HG02981 (cell line): Measurements from ENCODE around the gene CHDH.

Experiments used
- ATAC-seq: cut with Tn5 transposase; IDR thresholded peaks from one replicate; pipeline ENCODE4 v1.9.1; 2021; ENCODE audit warnings: mild to moderate bottlenecking, moderate library complexity; ENCODE audit not compliant: unreplicated experiment

CHDH gene, protein sequence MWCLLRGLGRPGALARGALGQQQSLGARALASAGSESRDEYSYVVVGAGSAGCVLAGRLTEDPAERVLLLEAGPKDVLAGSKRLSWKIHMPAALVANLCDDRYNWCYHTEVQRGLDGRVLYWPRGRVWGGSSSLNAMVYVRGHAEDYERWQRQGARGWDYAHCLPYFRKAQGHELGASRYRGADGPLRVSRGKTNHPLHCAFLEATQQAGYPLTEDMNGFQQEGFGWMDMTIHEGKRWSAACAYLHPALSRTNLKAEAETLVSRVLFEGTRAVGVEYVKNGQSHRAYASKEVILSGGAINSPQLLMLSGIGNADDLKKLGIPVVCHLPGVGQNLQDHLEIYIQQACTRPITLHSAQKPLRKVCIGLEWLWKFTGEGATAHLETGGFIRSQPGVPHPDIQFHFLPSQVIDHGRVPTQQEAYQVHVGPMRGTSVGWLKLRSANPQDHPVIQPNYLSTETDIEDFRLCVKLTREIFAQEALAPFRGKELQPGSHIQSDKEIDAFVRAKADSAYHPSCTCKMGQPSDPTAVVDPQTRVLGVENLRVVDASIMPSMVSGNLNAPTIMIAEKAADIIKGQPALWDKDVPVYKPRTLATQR

DNA sequence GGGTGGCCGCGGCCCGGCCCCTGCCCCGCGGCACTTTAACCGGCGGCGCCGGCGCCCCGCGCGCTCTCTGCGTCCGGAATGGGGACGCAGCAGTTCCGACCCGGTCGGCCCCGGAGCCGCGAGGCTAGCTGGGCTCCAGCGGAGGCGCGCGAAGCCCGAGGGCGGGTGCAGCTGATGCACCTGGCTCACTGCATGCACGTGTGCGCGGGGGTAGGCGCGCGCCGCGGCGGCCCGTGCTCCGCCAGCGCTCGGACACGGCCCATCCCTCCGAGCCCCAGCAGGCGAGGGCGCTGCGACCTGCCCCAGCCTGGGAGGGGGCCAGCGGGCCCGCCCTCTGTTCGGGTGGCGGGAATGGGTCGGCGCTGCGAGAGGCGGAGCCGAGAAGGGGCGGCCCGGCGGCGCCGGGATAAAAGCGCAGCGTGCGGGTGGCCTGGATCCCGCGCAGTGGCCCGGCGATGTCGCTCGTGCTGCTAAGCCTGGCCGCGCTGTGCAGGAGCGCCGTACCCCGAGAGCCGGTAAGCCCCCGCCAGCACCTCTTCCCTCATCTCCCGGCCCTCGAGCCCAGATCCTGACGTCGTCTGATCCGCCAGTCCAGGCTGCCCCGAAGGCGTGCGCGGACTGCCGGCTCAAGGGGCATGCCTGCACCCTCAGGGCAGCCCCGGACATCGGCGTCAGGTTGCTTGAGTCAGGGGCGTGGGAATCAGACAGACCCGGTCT, at the start of gene CHDH, which contains the start of gene IL17RB:
Gene CHDH, minus strand, starts transcription at position 286 of the 717 bp plus-strand sequence. CDS start 22,411 bp downstream, outside the sequence.
Gene IL17RB, plus strand, starts transcription at position 435 of the 717 bp plus-strand sequence. Its CDS starts 21 bp downstream, at position 456.
- peak; percentile 35 for ATAC-seq

DNA sequence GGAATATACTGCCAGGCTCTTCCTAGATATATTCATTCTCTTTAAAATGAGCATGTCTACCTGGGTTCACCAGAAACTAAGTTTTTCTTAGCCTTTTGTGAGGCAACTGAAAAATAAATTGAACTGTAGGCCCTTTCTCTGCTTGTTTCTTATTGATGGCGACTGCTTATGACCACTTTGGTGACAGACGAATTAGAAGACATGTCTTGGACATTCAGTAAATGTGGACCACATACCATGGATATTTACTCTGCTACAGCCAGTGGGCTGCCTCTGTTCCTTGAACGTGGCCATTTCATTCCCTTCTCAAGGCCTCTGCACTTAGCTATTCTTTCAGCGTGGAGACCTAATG, 46.0 kb upstream of the CHDH start:
- ATAC-seq, result no peak

DNA sequence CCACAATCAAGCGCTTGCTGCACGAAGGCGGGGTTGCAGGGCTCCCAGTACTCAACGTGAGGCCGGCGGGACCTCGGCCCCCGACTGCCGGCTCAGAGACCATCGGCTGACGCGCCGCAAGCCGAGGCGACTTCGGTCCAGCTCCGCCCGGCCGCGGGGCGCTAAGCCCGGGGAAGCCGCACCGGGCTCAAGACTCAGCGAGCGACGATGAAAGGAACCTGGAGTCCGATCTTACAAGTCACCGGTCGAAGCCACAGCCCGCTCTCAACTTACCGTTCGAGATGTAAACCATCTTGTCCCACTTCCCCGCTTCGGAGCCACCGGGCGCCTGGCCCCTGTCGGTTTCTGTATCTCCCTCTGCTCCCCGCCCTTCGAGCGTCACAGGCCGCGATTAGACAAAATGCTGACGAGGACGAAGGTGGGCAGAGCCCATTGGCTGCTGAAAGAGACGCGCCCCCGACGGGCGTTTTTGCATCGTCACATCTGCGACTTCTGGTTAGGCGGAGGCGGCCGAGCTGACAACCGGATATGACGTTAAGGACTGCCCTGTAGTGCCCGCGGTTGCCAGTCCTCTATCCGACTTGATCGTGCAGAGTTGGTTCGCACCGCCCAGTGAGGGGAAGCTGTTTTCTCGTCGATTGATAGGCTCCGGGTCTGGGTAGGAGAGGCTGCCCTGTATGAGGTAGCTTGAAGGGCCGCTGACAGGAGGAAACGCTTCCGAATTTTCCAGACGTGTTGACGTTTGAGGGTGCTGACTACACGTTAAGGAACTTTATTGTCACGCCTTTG, 45.5 kb upstream of the CHDH start, which contains the start of gene SELENOK:
Gene SELENOK, minus strand, starts transcription at position 363 of the 789 bp plus-strand sequence.
- peak; percentile 95 for ATAC-seq

DNA sequence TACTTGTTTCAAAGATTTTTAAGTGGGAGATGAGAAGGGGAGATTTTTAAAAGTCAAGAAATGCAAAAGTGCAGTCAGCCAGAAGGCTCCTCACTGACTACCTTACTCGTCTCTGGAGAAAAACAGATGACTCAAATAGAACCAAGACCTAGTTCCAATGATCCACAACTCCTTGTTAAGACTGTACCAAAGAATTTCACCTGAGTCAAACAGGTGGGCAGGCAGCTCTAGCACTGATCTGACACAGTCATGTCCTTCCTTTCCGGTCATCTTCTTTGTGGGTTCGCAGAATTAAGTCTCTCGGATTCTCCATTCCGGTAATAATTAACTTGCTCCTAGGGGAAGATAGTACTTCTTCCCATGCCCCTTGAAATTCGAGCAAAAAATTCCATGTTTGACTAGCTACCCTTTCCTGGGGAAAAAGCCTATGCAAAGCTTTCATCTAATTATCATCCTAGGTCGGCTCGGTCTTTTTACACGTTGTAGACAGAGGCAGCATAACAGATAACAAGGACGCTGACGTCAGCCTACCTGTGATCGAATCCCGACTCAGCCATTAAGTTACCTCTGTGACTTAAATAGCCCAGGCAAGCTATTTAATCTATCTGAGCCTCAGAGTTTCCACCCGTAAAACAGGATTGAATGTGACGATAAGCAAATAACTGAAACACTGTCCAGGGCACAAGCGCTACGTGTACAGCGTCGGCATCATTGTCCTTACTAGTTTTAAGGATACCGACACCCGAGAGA, 44.7 kb upstream of the CHDH start:
- ATAC-seq, result no peak

DNA sequence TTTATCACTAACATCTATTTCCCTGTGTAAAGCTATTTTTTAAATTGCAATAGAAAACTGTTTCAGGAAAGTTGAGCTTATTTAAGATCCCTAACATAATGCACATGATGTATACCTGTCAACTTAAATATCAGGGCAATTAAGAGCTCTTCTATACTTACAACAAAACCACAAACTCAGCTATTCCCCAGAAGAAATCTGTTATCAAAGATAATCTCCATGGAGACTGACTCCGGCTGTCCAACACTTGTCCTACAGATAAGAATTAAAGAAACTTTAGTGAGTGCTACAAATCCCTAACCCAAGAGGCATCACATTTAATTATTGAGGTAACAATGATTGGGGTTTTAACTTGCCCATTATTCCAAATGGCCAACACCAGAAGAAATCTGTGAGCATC, 42.0 kb upstream of the CHDH start:
- no peak for ATAC-seq

DNA sequence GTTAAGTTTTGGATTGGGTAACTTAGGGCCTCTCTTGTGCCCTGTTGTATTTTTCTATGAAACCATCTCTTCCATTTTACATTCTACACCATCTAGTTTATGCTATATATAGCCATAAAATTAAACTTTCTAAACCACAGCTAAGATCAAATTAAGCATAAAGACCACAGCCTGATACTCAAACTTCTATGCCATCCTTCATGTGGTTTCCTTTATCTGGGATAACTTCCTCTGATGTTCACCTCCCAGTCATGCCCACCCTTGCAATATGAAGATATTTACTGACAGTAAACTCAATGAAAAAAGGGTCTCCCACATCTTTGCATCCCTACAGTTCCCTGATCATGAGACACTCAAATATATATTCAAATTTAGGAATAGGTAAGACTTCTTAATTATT, 41.2 kb upstream of the CHDH start:
- ATAC-seq, result no peak

DNA sequence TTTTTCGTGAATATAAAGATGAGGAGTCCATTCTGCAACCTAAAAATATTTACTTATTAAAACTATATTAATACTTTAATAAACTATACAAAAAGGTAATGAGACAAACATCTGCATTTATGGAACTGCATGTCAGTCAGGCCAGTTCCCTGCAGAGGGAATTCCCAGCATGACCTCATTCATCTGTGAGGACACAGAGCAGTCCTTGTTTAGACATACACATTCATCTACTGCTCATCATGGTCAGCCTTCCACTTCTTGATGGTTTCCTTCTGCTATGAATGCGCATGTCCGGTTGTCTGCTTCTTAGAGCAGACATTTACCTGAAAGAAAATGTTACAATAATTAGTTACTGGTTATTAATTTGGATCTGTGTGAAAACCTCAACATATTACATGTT, 39.0 kb upstream of the CHDH start:
- ATAC-seq, result peak; percentile 36

DNA sequence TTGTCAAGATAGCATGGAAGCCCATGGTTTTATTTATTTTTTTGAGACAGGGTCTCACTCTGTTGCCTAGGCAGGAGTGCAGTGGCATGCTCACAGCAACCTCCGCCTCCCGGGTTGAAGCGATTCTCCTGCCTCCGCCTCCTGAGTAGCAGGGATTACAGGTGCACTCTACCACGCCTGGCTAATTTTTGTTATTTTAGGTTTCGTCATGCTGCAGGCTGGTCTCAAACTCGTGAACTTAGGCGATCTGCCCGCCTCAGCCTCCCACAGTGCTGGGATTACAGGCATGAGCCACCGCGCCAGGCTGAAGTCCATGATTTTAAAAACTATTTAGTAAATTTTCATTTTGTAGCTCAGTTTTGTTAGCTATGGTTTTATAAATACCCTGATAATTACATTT, 38.4 kb upstream of the CHDH start:
- ATAC-seq, result no peak

DNA sequence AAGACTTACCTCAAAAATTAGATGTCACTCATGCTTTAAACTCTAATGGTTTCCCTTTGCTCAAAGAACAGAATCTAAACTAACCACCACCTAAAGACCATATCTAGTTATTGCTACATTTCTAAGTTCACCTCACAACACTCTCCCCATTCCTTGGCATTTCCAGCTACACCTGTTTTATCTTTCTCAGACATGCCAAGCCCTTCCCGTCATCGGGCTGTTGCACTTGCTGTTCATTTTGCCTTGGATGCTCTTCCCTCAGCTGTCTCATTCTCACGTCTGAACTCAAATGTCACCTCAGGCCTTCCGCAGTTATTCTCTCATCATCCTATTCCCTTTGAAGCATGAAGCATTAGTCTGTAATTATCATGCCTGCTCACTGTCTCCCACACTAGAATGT, 36.8 kb upstream of the CHDH start:
- ATAC-seq, result no peak

DNA sequence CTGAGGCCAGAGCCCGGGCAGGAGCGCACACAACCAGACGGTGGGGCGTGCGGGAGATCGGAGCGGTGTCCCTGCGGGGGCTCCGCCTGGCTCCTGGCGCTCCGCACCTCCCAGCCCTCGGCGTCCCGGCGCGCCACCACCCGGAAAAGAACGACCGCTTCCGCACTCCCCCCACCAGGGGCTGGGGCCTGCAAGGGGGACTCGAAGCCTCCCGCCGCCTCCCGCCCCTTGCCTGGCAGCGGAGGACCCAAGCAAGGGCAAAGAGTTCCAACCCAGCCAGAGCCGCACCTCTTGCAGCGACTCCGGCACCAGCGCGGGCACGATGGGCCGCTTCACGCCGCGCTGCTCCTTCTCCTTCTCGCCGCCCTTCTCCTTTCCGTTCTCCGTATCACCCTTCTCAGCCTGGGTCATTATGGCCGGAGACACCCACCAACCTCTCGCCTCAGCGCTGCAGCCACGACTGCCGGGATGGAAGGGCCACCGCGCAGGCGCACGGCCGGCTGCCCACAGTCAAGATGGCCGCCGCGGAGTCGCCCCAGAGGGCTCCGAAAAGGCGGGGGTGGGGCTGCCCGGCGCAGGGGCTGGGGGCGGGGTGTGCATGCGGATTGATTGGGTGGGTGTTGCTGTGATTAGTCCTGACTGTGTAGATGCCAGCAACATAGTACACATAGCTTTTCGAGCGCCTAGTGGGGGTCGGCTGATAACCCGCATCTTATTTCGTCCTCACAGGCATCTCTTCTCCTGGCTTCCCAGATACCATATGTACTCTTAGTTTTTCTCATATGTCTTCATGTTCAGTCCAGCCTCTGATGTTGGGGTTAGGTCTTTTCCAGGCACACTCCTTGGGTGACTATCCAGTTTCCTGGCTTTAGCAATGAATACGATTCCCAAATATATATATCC, 35.7 kb upstream of the CHDH start, which contains the start of gene ACTR8:
Gene ACTR8, minus strand, starts transcription at position 462 of the 903 bp plus-strand sequence. Its CDS starts 51 bp downstream, at position 411.
- peak; percentile 79 for ATAC-seq

DNA sequence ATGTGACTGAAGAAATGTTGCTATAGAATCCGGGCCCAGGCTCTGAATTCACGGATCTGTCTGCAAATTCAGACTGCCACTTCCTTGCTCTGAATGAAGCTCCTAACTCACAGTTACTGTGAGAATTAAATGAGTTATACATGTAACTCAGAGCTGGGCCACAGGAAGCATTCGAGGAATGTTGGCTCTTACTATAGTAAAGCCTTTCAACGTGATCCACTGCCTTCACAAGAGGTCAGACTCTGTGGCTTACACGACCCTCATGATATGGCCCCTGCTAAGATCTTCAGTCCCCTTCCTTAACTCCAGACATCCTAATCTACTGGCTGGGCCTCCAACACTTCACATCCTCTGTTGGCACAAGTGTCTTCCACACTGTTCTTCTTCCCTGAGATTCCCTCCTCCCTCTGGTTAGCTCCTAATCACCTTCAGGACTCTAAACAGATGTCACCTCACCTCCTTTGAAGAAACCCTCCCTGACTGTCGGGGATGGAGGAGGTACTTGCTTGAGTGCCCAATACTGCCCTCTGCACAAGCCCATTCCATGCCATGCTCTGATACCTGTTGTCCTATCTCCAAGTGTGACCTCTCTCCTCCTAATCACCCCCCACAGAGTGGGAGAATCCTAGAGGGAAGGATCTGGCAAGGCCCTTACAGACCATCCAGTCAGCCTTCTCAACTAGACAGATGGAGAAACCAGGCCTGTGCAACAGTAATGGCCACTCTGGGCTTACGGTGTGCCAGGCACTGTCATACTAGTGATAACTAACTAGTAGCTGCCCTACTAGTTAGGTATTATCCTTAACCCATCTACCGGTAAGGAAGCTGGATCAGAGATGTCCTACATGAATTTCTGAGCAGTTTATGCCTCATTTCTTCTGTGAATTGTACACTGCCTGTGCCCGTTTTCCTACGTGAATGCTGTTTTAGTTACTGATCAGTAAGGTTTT, 34.5 kb upstream of the CHDH start:
- no peak for ATAC-seq

DNA sequence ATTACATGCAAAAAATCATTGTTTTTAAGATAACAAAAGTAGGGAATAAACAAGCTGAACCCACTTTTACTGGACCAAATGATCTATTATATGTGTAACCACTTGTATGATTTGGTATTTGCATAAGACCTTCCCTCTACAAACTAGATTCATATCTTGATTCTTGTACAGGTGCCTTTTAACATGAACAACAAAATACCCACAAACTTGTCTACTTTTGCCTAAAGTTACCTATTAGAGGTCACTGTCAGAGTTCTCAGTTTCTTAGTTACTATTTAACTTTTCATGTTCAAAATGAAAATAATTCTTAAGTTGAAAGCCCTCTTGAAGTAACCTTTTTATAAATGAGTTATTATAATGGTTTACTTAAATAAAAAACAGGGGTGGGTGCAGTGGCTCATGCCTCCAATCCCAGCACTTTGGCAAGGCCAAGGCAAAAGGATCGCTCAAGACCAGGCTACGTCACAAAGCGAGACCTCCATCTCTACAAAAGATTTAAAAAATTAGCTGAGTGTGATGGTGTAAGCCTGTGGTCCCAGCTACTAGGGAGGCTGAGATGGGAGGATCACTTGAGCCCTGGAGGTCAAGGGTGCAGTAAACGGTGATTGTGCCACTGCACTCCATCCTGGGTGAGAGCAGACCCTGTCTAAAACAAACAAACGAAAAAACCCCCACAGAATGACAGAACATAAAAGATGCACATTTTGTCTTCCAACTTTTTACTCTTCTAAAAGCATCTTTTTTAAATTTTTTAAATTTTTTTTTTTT, 19.7 kb upstream of the CHDH start:
- ATAC-seq, result peak; percentile 77

DNA sequence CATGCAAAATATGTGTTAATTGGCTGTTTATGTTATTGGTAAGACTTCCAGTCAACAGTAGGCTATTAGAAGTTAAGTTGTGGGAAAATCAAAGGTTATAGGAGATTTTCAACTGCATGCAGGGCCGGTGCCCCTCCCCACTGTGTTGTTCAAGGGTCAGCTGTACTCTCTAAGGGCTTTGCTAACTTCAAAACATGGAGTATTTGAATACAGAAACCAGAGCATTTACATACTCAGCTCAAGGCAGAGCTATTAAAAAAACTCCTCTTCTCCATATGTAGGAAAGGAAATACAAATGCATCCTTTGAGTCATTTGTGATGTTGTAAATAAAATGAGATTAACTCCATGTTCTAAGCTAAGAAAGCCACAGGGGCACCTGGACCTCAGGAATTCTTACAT, 16.9 kb upstream of the CHDH start:
- ATAC-seq, result no peak

DNA sequence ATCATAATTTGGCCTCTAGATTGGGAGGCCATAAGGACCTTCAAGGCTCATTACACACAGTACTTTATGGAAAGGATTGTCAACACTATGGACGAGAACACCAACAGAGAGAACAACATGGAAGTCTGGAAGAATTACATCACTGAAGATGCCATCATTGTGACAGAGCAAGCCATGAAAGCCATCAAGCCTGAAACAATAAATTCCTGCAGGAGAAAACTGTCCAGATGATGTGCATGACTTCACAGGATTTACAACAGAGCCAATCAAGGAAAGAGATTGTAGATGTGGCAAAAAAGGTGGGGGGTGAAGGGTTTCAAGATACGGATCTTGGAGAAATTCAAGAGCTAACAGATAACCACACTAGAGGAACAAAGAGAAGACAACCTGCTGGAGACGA, 16.0 kb upstream of the CHDH start:
- no peak for ATAC-seq

DNA sequence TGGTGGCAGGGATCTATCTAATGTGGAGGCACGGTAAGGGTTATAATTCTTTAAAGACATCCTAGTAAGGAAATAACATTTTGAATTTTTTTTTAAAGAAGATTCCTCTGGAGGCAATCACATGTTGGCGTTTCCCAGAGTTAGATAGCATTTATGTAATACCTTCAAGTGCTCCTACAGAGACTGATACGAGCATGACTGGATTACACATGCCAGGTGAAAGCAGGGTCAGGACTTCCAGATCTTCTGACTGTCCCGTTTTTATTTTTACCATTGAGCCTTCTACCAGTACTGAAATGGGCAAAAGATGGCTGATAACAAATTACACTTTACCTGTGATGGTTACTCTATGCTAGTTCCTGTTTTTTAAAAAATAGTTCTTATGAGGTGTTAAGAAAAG, 14.0 kb upstream of the CHDH start:
- ATAC-seq, result no peak

DNA sequence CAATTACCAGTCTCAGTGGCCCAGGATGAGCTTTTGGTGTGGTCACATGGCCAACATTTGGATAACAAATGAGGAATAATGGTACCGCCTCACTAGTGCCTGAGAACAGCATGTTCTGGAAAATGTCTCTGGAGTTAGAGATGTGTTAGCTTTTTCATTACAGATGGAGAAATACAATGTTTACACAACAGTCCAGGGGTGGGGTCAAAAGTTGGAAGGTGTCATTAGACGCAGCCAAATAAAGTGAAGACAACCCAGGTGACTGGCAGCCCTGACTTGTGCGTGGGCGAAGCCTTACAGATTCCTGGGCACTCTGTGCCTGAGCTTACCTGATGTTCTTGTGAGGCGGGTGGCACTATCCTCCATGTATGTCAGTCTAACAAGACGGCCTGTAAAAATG, 13.0 kb upstream of the CHDH start:
- ATAC-seq, result no peak

DNA sequence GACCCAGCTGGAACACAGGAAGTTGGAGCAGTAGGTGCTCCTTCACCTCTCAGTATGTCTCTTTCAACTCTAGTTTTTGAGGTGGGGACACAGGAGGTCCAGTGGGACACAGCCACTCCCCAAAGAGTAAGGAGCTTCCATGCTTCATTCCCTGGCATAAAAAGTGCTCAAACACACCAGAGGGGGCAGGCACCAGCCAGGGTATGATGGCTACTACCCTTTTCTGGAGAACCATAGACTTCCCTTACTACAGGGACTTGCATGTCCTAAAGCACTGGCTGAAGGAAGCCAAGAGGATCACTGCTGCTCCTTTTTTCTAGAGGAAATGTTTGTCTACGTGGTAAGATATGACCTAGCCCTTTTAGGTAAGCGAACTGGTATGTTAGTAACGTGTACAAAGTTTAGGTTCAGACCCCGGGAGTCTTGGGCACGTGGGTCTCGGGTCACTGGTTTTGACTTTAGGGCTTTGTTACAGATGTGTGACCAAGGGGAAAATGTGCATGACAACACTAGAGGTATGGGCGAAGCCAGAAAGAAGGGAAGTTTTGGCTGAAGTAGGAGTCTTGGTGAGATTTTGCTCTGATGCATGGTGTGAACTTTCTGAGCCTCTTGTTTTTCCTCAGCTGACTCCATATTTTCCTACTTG, 12.0 kb upstream of the CHDH start:
- no peak for ATAC-seq
